HEK293 (cell line): Measurements from ENCODE around the gene NKD1.

ENCODE experiments used
- CTCF ChIA-PET: fragments of 350-600 bp; formaldehyde crosslinking; extraction: SDS; loops from one replicate; lab custom pipeline; 2021; ENCODE audit warnings: antibody characterized with exemption; lab: Yijun Ruan, JAX
- POLR2A ChIA-PET: fragments of 300-600 bp; formaldehyde crosslinking; extraction: SDS; loops from one replicate; lab custom pipeline; 2020; ENCODE audit warnings: antibody characterized with exemption, inconsistent platforms; lab: Yijun Ruan, JAX
- H3K27ac ChIP-seq: fragments of 200-500 bp; sonication (Bioruptor generic); 2 replicates; pipeline ENCODE4 v1.5.1; 2014; ENCODE audit warnings: low read depth, low read length, control low read depth, inconsistent platforms; ENCODE audit errors: extremely low read depth
- H3K36me3 ChIP-seq, 2 experiments: fragments of 200-500 bp in 1 of 2; sonication (Bioruptor generic) in 1 of 2; 1 replicate in 1 of 2; 2 replicates in 1 of 2; pipeline ENCODE4 v1.5.1; 2014 to 2017; ENCODE audit warnings: inconsistent platforms in 2 of 2, low read length in 2 of 2; ENCODE audit not compliant: control insufficient read depth in 2 of 2, insufficient read depth in 1 of 2
- H3K4me1 ChIP-seq: fragments of 200-500 bp; sonication (Bioruptor generic); 2 replicates; pipeline ENCODE4 v1.5.1; 2014; ENCODE audit warnings: mild to moderate bottlenecking, low read length, inconsistent platforms; ENCODE audit not compliant: control insufficient read depth, insufficient read depth
- H3K4me3 ChIP-seq: 2 replicates; pipeline ENCODE4 v1.5.1; 2011; ENCODE audit warnings: low read depth, mild to moderate bottlenecking, control low read depth, low read length, moderate library complexity
- H3K9me3 ChIP-seq: fragments of 200-500 bp; sonication (Bioruptor generic); 2 replicates; pipeline ENCODE4 v1.5.1; 2014; ENCODE audit warnings: low read depth, low read length, inconsistent platforms; ENCODE audit not compliant: control insufficient read depth, insufficient read depth
- HIC1 ChIP-seq: fragments of 450-650 bp; formaldehyde crosslinking; IDR thresholded peaks from 2 replicates; pipeline ENCODE4 v1.5.1; 2016; ENCODE audit warnings: missing biosample characterization, missing genetic modification characterization
- PRDM2 ChIP-seq: fragments of 450-650 bp; formaldehyde crosslinking; IDR thresholded peaks from 2 replicates; pipeline ENCODE4 v1.5.1; 2016; ENCODE audit warnings: missing biosample characterization, missing genetic modification characterization, borderline replicate concordance
- PRDM4 ChIP-seq: fragments of 450-650 bp; formaldehyde crosslinking; IDR thresholded peaks from 2 replicates; pipeline ENCODE4 v1.5.1; 2017; ENCODE audit warnings: missing biosample characterization, missing genetic modification characterization
- SALL2 ChIP-seq: fragments of 450-650 bp; formaldehyde crosslinking; IDR thresholded peaks from 2 replicates; pipeline ENCODE4 v1.5.0; 2017; ENCODE audit warnings: missing biosample characterization, mild to moderate bottlenecking, missing genetic modification characterization, borderline replicate concordance
- ZBTB17 ChIP-seq: fragments of 450-650 bp; formaldehyde crosslinking; IDR thresholded peaks from 2 replicates; pipeline ENCODE4 v1.5.1; 2016; ENCODE audit warnings: missing biosample characterization, missing genetic modification characterization
- ZBTB8A ChIP-seq: fragments of 450-650 bp; formaldehyde crosslinking; IDR thresholded peaks from 2 replicates; pipeline ENCODE4 v1.5.1; 2016; ENCODE audit warnings: missing biosample characterization, missing genetic modification characterization
- ZFP37 ChIP-seq: fragments of 450-650 bp; formaldehyde crosslinking; IDR thresholded peaks from 2 replicates; pipeline ENCODE4 v1.5.1; 2016; ENCODE audit warnings: missing biosample characterization, missing genetic modification characterization
- ZNF239 ChIP-seq: fragments of 450-650 bp; formaldehyde crosslinking; IDR thresholded peaks from 2 replicates; pipeline ENCODE4 v1.5.1; 2016; ENCODE audit warnings: missing biosample characterization, missing genetic modification characterization
- ZNF24 ChIP-seq: fragments of 450-650 bp; formaldehyde crosslinking; IDR thresholded peaks from 2 replicates; pipeline ENCODE4 v1.5.1; 2016; ENCODE audit warnings: missing biosample characterization, missing genetic modification characterization
- ZNF266 ChIP-seq: fragments of 450-650 bp; formaldehyde crosslinking; IDR thresholded peaks from 2 replicates; pipeline ENCODE4 v1.5.1; 2016; ENCODE audit warnings: missing biosample characterization, missing genetic modification characterization, low read depth
- ZNF366 ChIP-seq: fragments of 450-650 bp; formaldehyde crosslinking; conservative IDR thresholded peaks from 2 replicates; pipeline ENCODE4 v1.5.1; 2016; ENCODE audit warnings: missing biosample characterization, missing genetic modification characterization
- ZNF416 ChIP-seq: fragments of 450-650 bp; formaldehyde crosslinking; IDR thresholded peaks from 2 replicates; pipeline ENCODE4 v1.5.1; 2016; ENCODE audit warnings: missing biosample characterization, missing genetic modification characterization
- ZNF423 ChIP-seq: fragments of 450-650 bp; formaldehyde crosslinking; IDR thresholded peaks from 2 replicates; pipeline ENCODE4 v1.5.1; 2016; ENCODE audit warnings: missing biosample characterization, missing genetic modification characterization
- ZNF433 ChIP-seq: fragments of 450-650 bp; formaldehyde crosslinking; IDR thresholded peaks from 2 replicates; pipeline ENCODE4 v1.5.1; 2016; ENCODE audit warnings: missing biosample characterization, missing genetic modification characterization, low read depth
- ZNF48 ChIP-seq: fragments of 450-650 bp; formaldehyde crosslinking; IDR thresholded peaks from 2 replicates; pipeline ENCODE4 v1.5.1; 2016; ENCODE audit warnings: missing biosample characterization, missing genetic modification characterization
- ZNF510 ChIP-seq: fragments of 450-650 bp; formaldehyde crosslinking; IDR thresholded peaks from 2 replicates; pipeline ENCODE4 v1.5.1; 2018; ENCODE audit warnings: mild to moderate bottlenecking, missing genetic modification characterization, missing biosample characterization; ENCODE audit not compliant: insufficient replicate concordance
- ZNF513 ChIP-seq: fragments of 450-650 bp; IDR thresholded peaks from 2 replicates; pipeline ENCODE4 v1.5.1; 2018; ENCODE audit warnings: missing biosample characterization, missing genetic modification characterization
- ZNF561 ChIP-seq: fragments of 450-650 bp; IDR thresholded peaks from 2 replicates; pipeline ENCODE4 v1.5.1; 2018; ENCODE audit warnings: missing biosample characterization, missing genetic modification characterization, borderline replicate concordance
- ZNF621 ChIP-seq: fragments of 450-650 bp; formaldehyde crosslinking; IDR thresholded peaks from 2 replicates; pipeline ENCODE4 v1.5.1; 2017; ENCODE audit warnings: missing biosample characterization, missing genetic modification characterization
- ZNF623 ChIP-seq: fragments of 450-650 bp; formaldehyde crosslinking; IDR thresholded peaks from 2 replicates; pipeline ENCODE4 v1.5.1; 2016; ENCODE audit warnings: missing biosample characterization, missing genetic modification characterization
- ZNF664 ChIP-seq: fragments of 450-650 bp; formaldehyde crosslinking; IDR thresholded peaks from 2 replicates; pipeline ENCODE4 v1.5.1; 2016; ENCODE audit warnings: missing biosample characterization, missing genetic modification characterization
- ZNF747 ChIP-seq: fragments of 450-650 bp; formaldehyde crosslinking; IDR thresholded peaks from 2 replicates; pipeline ENCODE4 v1.5.1; 2016; ENCODE audit warnings: missing biosample characterization, missing genetic modification characterization

The NKD1 gene

GRCh38 chr16:50684823-50685461, 136.7 kb downstream of the NKD1 start:
- TF ChIP-seq ZNF561 (tag by site-specific recombination) (no peak), ZBTB8A (tag by site-specific recombination) (no peak), ZNF266 (tag by site-specific recombination) (no peak), ZNF664 (no peak), ZNF416 (tag by site-specific recombination) (no peak), ZNF513 (tag by site-specific recombination) (no peak), ZNF366 (tag by site-specific recombination) (no peak), ZNF24 (tag by site-specific recombination) (no peak), ZNF433 (no peak), ZNF239 (tag by site-specific recombination) (no peak), ZNF621 (no peak), ZNF423 (tag by site-specific recombination) (no peak), ZNF48 (no peak), ZNF747 (no peak), ZNF510 (tag by site-specific recombination) (no peak)
- H3K27ac ChIP-seq = no peak overlapping the region
- H3K36me3 ChIP-seq = no peaks in the 10 kb centered on the region
- ChIA-PET CTCF (interaction anchor here (0.6 to 1.5 kb wide), 5 partner anchors 13 to 1365 kb away, joined by 3 to 5 read pairs (median 3); no protein-coding TSS in a partner anchor), POLR2A (no interaction called here)
- H3K4me3 ChIP-seq = no peak overlapping the region
- no peaks in the 10 kb centered on the region for H3K9me3 ChIP-seq
- H3K4me1 ChIP-seq = no peaks in the 10 kb centered on the region

GRCh38 chr16:50685462-50686063, 137.4 kb downstream of the NKD1 start:
- Histone ChIP-seq H3K27ac (no peak overlapping the region), H3K9me3 (no peaks in the 10 kb centered on the region), H3K36me3 (no peaks in the 10 kb centered on the region), H3K4me3 (no peak overlapping the region), H3K4me1 (no peaks in the 10 kb centered on the region)
- ChIA-PET POLR2A (no interaction called here), CTCF (interaction anchor here (0.6 to 1.5 kb wide), 6 partner anchors 14 to 1365 kb away, joined by 3 to 5 read pairs (median 3); no protein-coding TSS in a partner anchor)
- no peak for TF ChIP-seq PRDM4 (tag by site-specific recombination)
- no peak for TF ChIP-seq ZBTB17 (tag by site-specific recombination)
- TF ChIP-seq ZNF623 (tag by site-specific recombination) = no peak
- TF ChIP-seq ZNF433 = no peak
- TF ChIP-seq SALL2 (tag by site-specific recombination) = no peak
- TF ChIP-seq PRDM2 (tag by site-specific recombination) = no peak
- TF ChIP-seq HIC1 = no peak
- no peak for TF ChIP-seq ZFP37 (tag by site-specific recombination)
